ENCODE measurements around the gene GGTLC2. TPM values are rescaled to one million over a fixed set of nuclear protein-coding genes. Genes with fewer than 3 reads are reported as not detected.
"Not testable (repeated sequence)": the region's sequence is repeated elsewhere in the genome, so short reads cannot be mapped to it uniquely, and the experiment has no call there.

The GGTLC2 gene
- total RNA-seq, result not detected

- DNase-seq, result not testable (repeated sequence)
These were observed at the start of gene GGTLC2 for GRCh38 chr22:22644314-22644713. Gene GGTLC2 (plus strand): TSS chr22:22644614. CDS start chr22:22646346, 1,732 bp downstream.

GRCh38 chr22:22595001-22595835, 49.2 kb upstream of the GGTLC2 start:
- no peak for DNase-seq

GRCh38 chr22:22598144-22598543, 46.3 kb upstream of the GGTLC2 start:
- no peak for DNase-seq

GRCh38 chr22:22599248-22599647, 45.2 kb upstream of the GGTLC2 start:
- no peak for DNase-seq

GRCh38 chr22:22600531-22601261, 43.7 kb upstream of the GGTLC2 start:
- no peak for DNase-seq

- DNase-seq, result no peak
These were observed 40.9 kb upstream of the GGTLC2 start for GRCh38 chr22:22603470-22603947.

GRCh38 chr22:22604326-22605073, 39.9 kb upstream of the GGTLC2 start:
- DNase-seq, result no peak

- DNase-seq, result no peak
These were observed 39.4 kb upstream of the GGTLC2 start for GRCh38 chr22:22605074-22605404.

- DNase-seq, result not testable (repeated sequence)
These were observed 36.4 kb upstream of the GGTLC2 start for GRCh38 chr22:22608022-22608421.

GRCh38 chr22:22609291-22609690, 35.1 kb upstream of the GGTLC2 start:
- DNase-seq, result no peak

GRCh38 chr22:22612516-22612915, 31.9 kb upstream of the GGTLC2 start:
- DNase-seq, result no peak

- no peak for DNase-seq
These were observed 30.3 kb upstream of the GGTLC2 start for GRCh38 chr22:22614065-22614464.

- no peak for DNase-seq
These were observed 27.8 kb upstream of the GGTLC2 start for GRCh38 chr22:22616636-22617035.

- DNase-seq, result no peak
These were observed 26.0 kb upstream of the GGTLC2 start for GRCh38 chr22:22618448-22618847.

GRCh38 chr22:22618923-22619322, 25.5 kb upstream of the GGTLC2 start:
- DNase-seq, result no peak

GRCh38 chr22:22619765-22620414, 24.5 kb upstream of the GGTLC2 start:
- no peak for DNase-seq

- DNase-seq, result not testable (repeated sequence)
These were observed 15.6 kb upstream of the GGTLC2 start for GRCh38 chr22:22628546-22629495.

- not testable (repeated sequence) for DNase-seq
These were observed 13.2 kb upstream of the GGTLC2 start for GRCh38 chr22:22631223-22631652.

- DNase-seq, result not testable (repeated sequence)
These were observed 12.2 kb upstream of the GGTLC2 start for GRCh38 chr22:22632226-22632625.

GRCh38 chr22:22633533-22633932, 10.9 kb upstream of the GGTLC2 start:
- DNase-seq, result not testable (repeated sequence)

- not testable (repeated sequence) for DNase-seq
These were observed 8.2 kb upstream of the GGTLC2 start for GRCh38 chr22:22636260-22636659.

Data from skin of body (tissue), 2 donors.